HL-60 (cell line): ENCODE measurements around the gene HELZ.

ENCODE experiments used
- DNase-seq, 2 experiments: peaks; one replicate each; pipeline ENCODE4 v3.0.0-alpha.2; 2010 to 2020; ENCODE audit warnings: low read depth in 1 of 2, low spot score in 1 of 2
- H3K27ac ChIP-seq: fragments of 250-450 bp; sonication (Bioruptor Pico); replicated peaks from 2 replicates; pipeline ENCODE4 v1.5.1; 2020; ENCODE audit warnings: mild to moderate bottlenecking, moderate library complexity
- H3K27me3 ChIP-seq: fragments of 250-450 bp; sonication (Bioruptor Pico); 2 replicates; pipeline ENCODE4 v1.5.1; 2021; ENCODE audit warnings: mild to moderate bottlenecking, moderate library complexity; ENCODE audit not compliant: insufficient read depth, poor library complexity, severe bottlenecking
- H3K4me3 ChIP-seq: replicated peaks from 2 replicates; pipeline ENCODE4 v1.5.1; 2011; ENCODE audit warnings: mild to moderate bottlenecking, control low read depth, low read length; ENCODE audit not compliant: insufficient read depth
- CTCF ChIP-seq: IDR thresholded peaks from one replicate; pipeline ENCODE4 v1.5.1; 2011; ENCODE audit warnings: low read length, control low read depth, inconsistent platforms; ENCODE audit not compliant: insufficient read depth
- GABPA ChIP-seq: IDR thresholded peaks from 2 replicates; pipeline ENCODE4 v1.6.1; 2012; ENCODE audit warnings: low read depth
- POLR2AphosphoS5 ChIP-seq: IDR thresholded peaks from 2 replicates; pipeline ENCODE4 v1.6.1; 2012; ENCODE audit warnings: low read depth
- REST ChIP-seq: IDR thresholded peaks from 2 replicates; pipeline ENCODE4 v1.6.1; 2012; ENCODE audit warnings: low read depth; ENCODE audit not compliant: insufficient replicate concordance
- SPI1 ChIP-seq: IDR thresholded peaks from 2 replicates; pipeline ENCODE4 v1.6.1; 2012; ENCODE audit warnings: low read depth, mild to moderate bottlenecking, borderline replicate concordance

The HELZ gene

GRCh38 chr17:67139289-67139688 is 105.7 kb downstream of the HELZ start:
- Histone ChIP-seq H3K27me3 (no peaks in the 10 kb centered on the region), H3K27ac (no peak overlapping the region), H3K4me3 (no peak overlapping the region)
- no peak for DNase-seq
- TF ChIP-seq CTCF (no peak), POLR2AphosphoS5 (no peak), REST (no peak), SPI1 (no peak), GABPA (no peak)

GRCh38 chr17:67138392-67138791 is 106.6 kb downstream of the HELZ start:
- TF ChIP-seq SPI1 (no peak), CTCF (no peak), REST (no peak), POLR2AphosphoS5 (no peak), GABPA (no peak)
- no peaks in the 10 kb centered on the region for H3K27me3 ChIP-seq
- DNase-seq = no peak
- no peak overlapping the region for H3K4me3 ChIP-seq
- no peak overlapping the region for H3K27ac ChIP-seq

- DNase-seq = no peak
- Histone ChIP-seq H3K4me3 (no peak overlapping the region), H3K27me3 (no peaks in the 10 kb centered on the region), H3K27ac (no peak overlapping the region)
- no peak for TF ChIP-seq REST
- TF ChIP-seq GABPA = no peak
- no peak for TF ChIP-seq SPI1
- TF ChIP-seq CTCF = no peak
- no peak for TF ChIP-seq POLR2AphosphoS5
Observed at GRCh38 chr17:67137860-67138259, 107.1 kb downstream of the HELZ start.
